HEK293 (cell line): ENCODE data around the gene PEPD.

Experiments
- CTCF ChIA-PET: fragments of 350-600 bp; formaldehyde crosslinking; extraction: SDS; loops from one replicate; lab custom pipeline; 2021; ENCODE audit warnings: antibody characterized with exemption; lab: Yijun Ruan, JAX
- POLR2A ChIA-PET: fragments of 300-600 bp; formaldehyde crosslinking; extraction: SDS; loops from one replicate; lab custom pipeline; 2020; ENCODE audit warnings: antibody characterized with exemption, inconsistent platforms; lab: Yijun Ruan, JAX
- H3K27ac ChIP-seq: fragments of 200-500 bp; sonication (Bioruptor generic); 2 replicates; pipeline ENCODE4 v1.5.1; 2014; ENCODE audit warnings: low read depth, low read length, control low read depth, inconsistent platforms; ENCODE audit errors: extremely low read depth
- H3K36me3 ChIP-seq, 2 experiments: fragments of 200-500 bp in 1 of 2; sonication (Bioruptor generic) in 1 of 2; 1 replicate in 1 of 2; 2 replicates in 1 of 2; pipeline ENCODE4 v1.5.1; 2014 to 2017; ENCODE audit warnings: inconsistent platforms in 2 of 2, low read length in 2 of 2; ENCODE audit not compliant: control insufficient read depth in 2 of 2, insufficient read depth in 1 of 2
- H3K4me1 ChIP-seq: fragments of 200-500 bp; sonication (Bioruptor generic); 2 replicates; pipeline ENCODE4 v1.5.1; 2014; ENCODE audit warnings: mild to moderate bottlenecking, low read length, inconsistent platforms; ENCODE audit not compliant: control insufficient read depth, insufficient read depth
- H3K4me3 ChIP-seq: 2 replicates; pipeline ENCODE4 v1.5.1; 2011; ENCODE audit warnings: low read depth, mild to moderate bottlenecking, control low read depth, low read length, moderate library complexity
- H3K9me3 ChIP-seq: fragments of 200-500 bp; sonication (Bioruptor generic); 2 replicates; pipeline ENCODE4 v1.5.1; 2014; ENCODE audit warnings: low read depth, low read length, inconsistent platforms; ENCODE audit not compliant: control insufficient read depth, insufficient read depth
- EGR2 ChIP-seq: fragments of 450-650 bp; formaldehyde crosslinking; IDR thresholded peaks from 2 replicates; pipeline ENCODE4 v1.5.1; 2016; ENCODE audit warnings: low read depth, missing biosample characterization, missing genetic modification characterization
- GLI2 ChIP-seq: fragments of 450-650 bp; formaldehyde crosslinking; IDR thresholded peaks from 2 replicates; pipeline ENCODE4; 2017; ENCODE audit warnings: missing biosample characterization, missing genetic modification characterization, low read depth, borderline replicate concordance
- GLIS1 ChIP-seq: fragments of 450-650 bp; formaldehyde crosslinking; IDR thresholded peaks from 2 replicates; pipeline ENCODE4 v1.5.1; 2016; ENCODE audit warnings: missing biosample characterization, missing genetic modification characterization
- GLIS2 ChIP-seq: fragments of 450-650 bp; formaldehyde crosslinking; IDR thresholded peaks from 2 replicates; pipeline ENCODE4 v1.5.1; 2016; ENCODE audit warnings: missing biosample characterization, missing genetic modification characterization
- HOXA7 ChIP-seq: sonication (generic); formaldehyde crosslinking; IDR thresholded peaks from 2 replicates; pipeline ENCODE4 v1.8.1; 2022; ENCODE audit warnings: missing genetic modification reagents, borderline replicate concordance
- MZF1 ChIP-seq: fragments of 450-650 bp; formaldehyde crosslinking; IDR thresholded peaks from 2 replicates; pipeline ENCODE4 v1.5.1; 2017; ENCODE audit warnings: missing biosample characterization, missing genetic modification characterization, borderline replicate concordance
- SCRT2 ChIP-seq: fragments of 450-650 bp; formaldehyde crosslinking; IDR thresholded peaks from 2 replicates; pipeline ENCODE4 v1.5.1; 2016; ENCODE audit warnings: missing biosample characterization, missing genetic modification characterization
- ZEB2 ChIP-seq: fragments of 450-650 bp; formaldehyde crosslinking; IDR thresholded peaks from 2 replicates; pipeline ENCODE4 v1.5.1; 2016; ENCODE audit warnings: missing biosample characterization, missing genetic modification characterization
- ZFHX2 ChIP-seq: fragments of 450-650 bp; formaldehyde crosslinking; conservative IDR thresholded peaks from 2 replicates; pipeline ENCODE4 v1.5.1; 2016; ENCODE audit warnings: missing biosample characterization, missing genetic modification characterization
- ZIC2 ChIP-seq: fragments of 450-650 bp; formaldehyde crosslinking; IDR thresholded peaks from 2 replicates; pipeline ENCODE4 v1.5.1; 2016; ENCODE audit warnings: missing biosample characterization, missing genetic modification characterization
- ZNF155 ChIP-seq: fragments of 450-650 bp; formaldehyde crosslinking; IDR thresholded peaks from 2 replicates; pipeline ENCODE4 v1.5.1; 2016; ENCODE audit warnings: missing biosample characterization, missing genetic modification characterization
- ZNF157 ChIP-seq: fragments of 450-650 bp; formaldehyde crosslinking; IDR thresholded peaks from 2 replicates; pipeline ENCODE4 v1.5.1; 2016; ENCODE audit warnings: missing biosample characterization, missing genetic modification characterization
- ZNF211 ChIP-seq: fragments of 450-650 bp; formaldehyde crosslinking; IDR thresholded peaks from 2 replicates; pipeline ENCODE4 v1.5.1; 2016; ENCODE audit warnings: low read depth, missing biosample characterization, missing genetic modification characterization
- ZNF221 ChIP-seq: fragments of 450-650 bp; formaldehyde crosslinking; IDR thresholded peaks from 2 replicates; pipeline ENCODE4 v1.5.1; 2017; ENCODE audit warnings: missing biosample characterization, missing genetic modification characterization, borderline replicate concordance
- ZNF274 ChIP-seq, 2 experiments: fragments of 200-500 bp in 1 of 2; fragments of 450-650 bp in 1 of 2; sonication (Bioruptor generic) in 1 of 2; formaldehyde crosslinking in 1 of 2; IDR thresholded peaks; 2 replicates each; pipeline versions ENCODE4 v1.5.1 to v1.6.1; 2014 to 2016; ENCODE audit warnings: borderline replicate concordance in 1 of 2, inconsistent platforms in 1 of 2, low read length in 1 of 2, missing biosample characterization in 1 of 2, missing genetic modification characterization in 1 of 2
- ZNF335 ChIP-seq: fragments of 450-650 bp; formaldehyde crosslinking; conservative IDR thresholded peaks from 2 replicates; pipeline ENCODE4 v1.5.1; 2016; ENCODE audit warnings: missing biosample characterization, missing genetic modification characterization
- ZNF341 ChIP-seq: fragments of 450-650 bp; formaldehyde crosslinking; IDR thresholded peaks from 2 replicates; pipeline ENCODE4; 2016; ENCODE audit warnings: low read depth, missing biosample characterization, missing genetic modification characterization
- ZNF404 ChIP-seq: fragments of 450-650 bp; formaldehyde crosslinking; IDR thresholded peaks from 2 replicates; pipeline ENCODE4 v1.5.1; 2017; ENCODE audit warnings: missing biosample characterization, missing genetic modification characterization
- ZNF433 ChIP-seq: fragments of 450-650 bp; formaldehyde crosslinking; IDR thresholded peaks from 2 replicates; pipeline ENCODE4 v1.5.1; 2016; ENCODE audit warnings: missing biosample characterization, missing genetic modification characterization, low read depth
- ZNF473 ChIP-seq: fragments of 450-650 bp; formaldehyde crosslinking; IDR thresholded peaks from 2 replicates; pipeline ENCODE4 v1.5.1; 2017; ENCODE audit warnings: missing biosample characterization, missing genetic modification characterization
- ZNF670 ChIP-seq: fragments of 450-650 bp; formaldehyde crosslinking; IDR thresholded peaks from 2 replicates; pipeline ENCODE4 v1.5.1; 2016; ENCODE audit warnings: missing biosample characterization, missing genetic modification characterization, low read depth
- ZSCAN30 ChIP-seq: fragments of 450-650 bp; IDR thresholded peaks from 2 replicates; pipeline ENCODE4 v1.5.1; 2018; ENCODE audit warnings: missing biosample characterization, mild to moderate bottlenecking, missing genetic modification characterization, moderate library complexity
- TF ChIP-seq, protein P1 (sequence below): fragments of 450-650 bp; formaldehyde crosslinking; IDR thresholded peaks from 2 replicates; pipeline ENCODE4 v1.5.1; 2016; ENCODE audit warnings: missing biosample characterization, missing genetic modification characterization
- TF ChIP-seq, protein P2 (sequence below): fragments of 450-650 bp; formaldehyde crosslinking; IDR thresholded peaks from 2 replicates; pipeline ENCODE4 v1.5.1; 2017; ENCODE audit warnings: missing biosample characterization, missing genetic modification characterization
- TF ChIP-seq, protein P3 (sequence below): fragments of 450-650 bp; formaldehyde crosslinking; IDR thresholded peaks from 2 replicates; pipeline ENCODE4 v1.5.1; 2016; ENCODE audit warnings: missing biosample characterization, missing genetic modification characterization

Gene PEPD

DNA sequence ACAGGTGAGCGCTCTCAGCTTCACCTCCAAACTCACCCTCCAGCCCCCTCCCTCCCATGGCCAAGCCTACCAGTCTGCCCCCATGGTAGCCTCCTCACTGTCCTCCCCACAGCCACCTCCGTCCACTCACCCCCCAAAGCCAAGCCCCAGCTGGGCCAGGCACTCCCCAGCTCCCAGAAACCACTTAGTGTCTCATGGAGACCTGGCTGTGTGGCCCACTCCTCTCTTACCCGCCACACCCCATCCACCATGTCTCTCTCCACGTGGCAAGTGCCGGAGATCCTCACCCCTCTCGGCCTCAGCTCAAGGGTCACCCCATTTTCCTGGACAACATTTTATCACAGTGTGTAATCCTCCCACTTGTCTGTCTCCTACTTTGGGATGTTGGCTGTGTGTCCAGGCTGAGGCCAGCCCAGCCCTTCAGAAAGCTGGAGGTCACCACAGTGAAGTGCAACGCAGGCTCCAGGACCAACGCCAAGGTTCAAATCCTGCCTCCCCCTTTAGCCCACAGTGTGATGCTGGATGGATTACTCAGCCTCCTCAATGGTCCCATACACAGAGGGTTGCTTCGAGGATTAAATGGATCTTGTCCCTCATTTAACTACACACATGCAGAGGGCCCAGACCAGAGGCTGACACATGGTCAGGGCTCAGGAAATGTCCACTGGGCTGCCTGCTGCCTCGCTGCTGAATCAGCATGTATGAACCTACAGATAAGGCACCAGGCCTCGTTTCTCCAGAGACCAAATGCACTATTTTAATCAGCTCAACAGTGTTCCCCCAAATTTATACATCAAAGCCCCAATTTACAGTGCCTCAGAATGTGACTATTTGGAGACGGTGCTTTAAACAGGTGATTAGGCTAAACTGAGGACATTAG lies 76.8 kb downstream of the PEPD start:
- TF ChIP-seq ZNF341 (tag by site-specific recombination) (no peak), EGR2 (tag by site-specific recombination) (0 out of 2 replicates have a peak, but pooled peaks have one; percentile 7), ZNF404 (tag by site-specific recombination) (no peak), SCRT2 (peak; percentile 57; the same call in 1 of the 2 replicates), ZFHX2 (peak; percentile 22; the same call in 1 of the 2 replicates), GLIS2 (tag by site-specific recombination) (peak; percentile 57; the same call in 1 of the 2 replicates)
- TF ChIP-seq, protein P1, sequence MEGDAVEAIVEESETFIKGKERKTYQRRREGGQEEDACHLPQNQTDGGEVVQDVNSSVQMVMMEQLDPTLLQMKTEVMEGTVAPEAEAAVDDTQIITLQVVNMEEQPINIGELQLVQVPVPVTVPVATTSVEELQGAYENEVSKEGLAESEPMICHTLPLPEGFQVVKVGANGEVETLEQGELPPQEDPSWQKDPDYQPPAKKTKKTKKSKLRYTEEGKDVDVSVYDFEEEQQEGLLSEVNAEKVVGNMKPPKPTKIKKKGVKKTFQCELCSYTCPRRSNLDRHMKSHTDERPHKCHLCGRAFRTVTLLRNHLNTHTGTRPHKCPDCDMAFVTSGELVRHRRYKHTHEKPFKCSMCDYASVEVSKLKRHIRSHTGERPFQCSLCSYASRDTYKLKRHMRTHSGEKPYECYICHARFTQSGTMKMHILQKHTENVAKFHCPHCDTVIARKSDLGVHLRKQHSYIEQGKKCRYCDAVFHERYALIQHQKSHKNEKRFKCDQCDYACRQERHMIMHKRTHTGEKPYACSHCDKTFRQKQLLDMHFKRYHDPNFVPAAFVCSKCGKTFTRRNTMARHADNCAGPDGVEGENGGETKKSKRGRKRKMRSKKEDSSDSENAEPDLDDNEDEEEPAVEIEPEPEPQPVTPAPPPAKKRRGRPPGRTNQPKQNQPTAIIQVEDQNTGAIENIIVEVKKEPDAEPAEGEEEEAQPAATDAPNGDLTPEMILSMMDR (tag by site-specific recombination) = no peak

DNA sequence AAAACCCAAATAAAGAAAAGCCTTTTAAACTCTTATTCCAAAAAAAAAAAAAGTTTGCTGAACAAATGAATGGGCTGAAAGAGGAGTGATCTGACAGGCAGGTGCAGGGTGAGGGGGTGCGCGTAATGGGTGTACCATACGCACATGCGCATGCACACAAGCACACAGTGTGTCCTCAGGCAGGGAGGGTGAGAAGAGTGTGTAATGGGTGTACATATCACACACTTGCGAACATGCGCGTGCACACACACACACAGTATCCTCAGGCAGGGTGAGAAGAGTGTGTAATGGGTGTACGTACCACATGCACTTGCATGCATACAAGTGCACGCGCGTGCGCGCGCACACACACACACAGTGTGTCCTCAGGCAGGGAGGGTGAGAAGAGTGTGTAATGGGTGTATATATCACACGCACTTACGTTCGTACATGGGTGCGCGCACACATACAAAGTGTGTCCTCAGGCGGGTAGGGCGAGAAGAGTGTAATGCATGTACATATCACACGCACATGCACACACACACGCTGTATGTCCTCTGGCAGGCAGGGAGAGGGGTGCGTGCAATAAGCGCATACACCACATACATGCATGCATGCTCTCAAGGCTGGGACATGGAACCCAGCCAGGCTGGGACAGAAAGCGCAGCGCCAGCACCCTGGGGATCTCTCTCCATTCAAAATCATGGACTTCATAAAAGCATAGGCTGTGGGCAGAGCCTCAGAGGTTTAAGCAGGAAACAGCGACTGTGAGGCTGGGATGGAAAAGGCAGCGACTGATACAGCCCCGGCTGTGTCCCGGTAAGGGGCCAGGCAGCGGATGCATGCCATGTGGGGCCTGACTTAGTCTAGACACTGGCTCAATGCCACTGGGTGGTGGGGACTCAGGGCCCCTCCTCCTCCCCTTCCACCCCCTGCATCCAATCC lies 77.7 kb downstream of the PEPD start:
- H3K4me1 ChIP-seq = no peaks in the 10 kb centered on the region
- TF ChIP-seq ZNF335 (tag by site-specific recombination) (no peak), ZNF670 (tag by site-specific recombination) (no peak), ZEB2 (tag by site-specific recombination) (no peak), ZIC2 (peak; percentile 69), ZNF433 (tag by site-specific recombination) (no peak), ZNF221 (tag by site-specific recombination) (no peak)
- TF ChIP-seq, protein P2, sequence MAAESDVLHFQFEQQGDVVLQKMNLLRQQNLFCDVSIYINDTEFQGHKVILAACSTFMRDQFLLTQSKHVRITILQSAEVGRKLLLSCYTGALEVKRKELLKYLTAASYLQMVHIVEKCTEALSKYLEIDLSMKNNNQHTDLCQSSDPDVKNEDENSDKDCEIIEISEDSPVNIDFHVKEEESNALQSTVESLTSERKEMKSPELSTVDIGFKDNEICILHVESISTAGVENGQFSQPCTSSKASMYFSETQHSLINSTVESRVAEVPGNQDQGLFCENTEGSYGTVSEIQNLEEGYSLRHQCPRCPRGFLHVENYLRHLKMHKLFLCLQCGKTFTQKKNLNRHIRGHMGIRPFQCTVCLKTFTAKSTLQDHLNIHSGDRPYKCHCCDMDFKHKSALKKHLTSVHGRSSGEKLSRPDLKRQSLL (tag by site-specific recombination) = no peak
- no peak overlapping the region for H3K4me3 ChIP-seq
- H3K27ac ChIP-seq = no peak overlapping the region
- CTCF ChIA-PET = interaction anchor here (2.2 kb wide), 1 partner anchor 14 kb away, joined by 10 read pairs; no protein-coding TSS in a partner anchor
- peaks cover 0 to 4% of the 10 kb centered on the region in 2 experiments; a peak in 1 of 3 replicates for H3K36me3 ChIP-seq
- H3K9me3 ChIP-seq = no peaks in the 10 kb centered on the region
- POLR2A ChIA-PET = no interaction called here

More for the DNA sequence above, 76.8 kb downstream of the PEPD start:
- Histone ChIP-seq H3K9me3 (no peaks in the 10 kb centered on the region), H3K4me3 (no peak overlapping the region), H3K36me3 (peaks cover 0 to 4% of the 10 kb centered on the region in 2 experiments; a peak in 1 of 3 replicates), H3K27ac (no peak overlapping the region), H3K4me1 (no peaks in the 10 kb centered on the region)
- ChIA-PET CTCF (interaction anchor here (0.6 to 2.2 kb wide), 4 partner anchors 15 to 210 kb away, joined by 3 to 10 read pairs (median 4); no protein-coding TSS in a partner anchor), POLR2A (no interaction called here)

DNA sequence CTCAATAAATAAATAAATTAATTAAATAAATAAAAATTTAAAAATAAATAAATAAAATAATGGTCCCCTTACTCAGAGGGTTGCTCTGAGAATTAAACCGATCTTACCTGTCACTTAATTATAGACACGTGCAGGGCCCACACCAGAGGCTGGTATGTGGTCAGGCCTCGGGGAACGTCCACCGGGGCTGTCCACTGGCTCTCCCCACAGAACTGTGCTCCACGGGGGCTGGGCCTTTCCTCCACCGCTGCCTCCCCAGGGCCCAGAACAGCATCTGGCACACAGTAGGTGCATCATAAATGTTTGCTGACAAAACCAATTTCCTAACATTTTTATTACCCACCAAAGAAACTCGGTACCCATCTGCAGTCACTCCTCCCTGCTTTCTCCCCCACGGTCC lies 78.9 kb downstream of the PEPD start:
- Histone ChIP-seq H3K4me1 (peaks cover 6% of the 10 kb centered on the region), H3K36me3 (peaks cover 0 to 4% of the 10 kb centered on the region in 2 experiments; a peak in 1 of 3 replicates), H3K27ac (no peak overlapping the region), H3K9me3 (no peaks in the 10 kb centered on the region), H3K4me3 (no peak overlapping the region)
- ChIA-PET POLR2A (no interaction called here), CTCF (interaction anchor here (0.6 to 1.6 kb wide), 3 partner anchors 10 to 21 kb away, joined by 3 to 6 read pairs (median 4); no protein-coding TSS in a partner anchor)
- no peak for TF ChIP-seq HOXA7 (CRISPR knock-in tag)
- TF ChIP-seq MZF1 (tag by site-specific recombination) = no peak
- TF ChIP-seq ZSCAN30 (tag by site-specific recombination) = no peak
- TF ChIP-seq ZNF211 (tag by site-specific recombination) = no peak
- TF ChIP-seq GLI2 = no peak
- no peak for TF ChIP-seq ZNF274 (IDR thresholded peaks at IDR 0.05; ENCODE audit: low read length)
- no peak for TF ChIP-seq ZNF274 (tag by site-specific recombination; IDR thresholded peaks at IDR 0.05; ENCODE audit: borderline replicate concordance)
- TF ChIP-seq GLIS1 = no peak
- TF ChIP-seq ZNF157 (tag by site-specific recombination) = no peak
- TF ChIP-seq ZNF155 (tag by site-specific recombination) = no peak
- TF ChIP-seq ZNF473 = no peak
- TF ChIP-seq, protein P3, sequence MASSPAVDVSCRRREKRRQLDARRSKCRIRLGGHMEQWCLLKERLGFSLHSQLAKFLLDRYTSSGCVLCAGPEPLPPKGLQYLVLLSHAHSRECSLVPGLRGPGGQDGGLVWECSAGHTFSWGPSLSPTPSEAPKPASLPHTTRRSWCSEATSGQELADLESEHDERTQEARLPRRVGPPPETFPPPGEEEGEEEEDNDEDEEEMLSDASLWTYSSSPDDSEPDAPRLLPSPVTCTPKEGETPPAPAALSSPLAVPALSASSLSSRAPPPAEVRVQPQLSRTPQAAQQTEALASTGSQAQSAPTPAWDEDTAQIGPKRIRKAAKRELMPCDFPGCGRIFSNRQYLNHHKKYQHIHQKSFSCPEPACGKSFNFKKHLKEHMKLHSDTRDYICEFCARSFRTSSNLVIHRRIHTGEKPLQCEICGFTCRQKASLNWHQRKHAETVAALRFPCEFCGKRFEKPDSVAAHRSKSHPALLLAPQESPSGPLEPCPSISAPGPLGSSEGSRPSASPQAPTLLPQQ (tag by site-specific recombination) = no peak
